Ammon's horn (tissue), 1 donor: ENCODE measurements around the gene CDKN2B.
"Not testable (repeated sequence)": the region's sequence is repeated elsewhere in the genome, so short reads cannot be mapped to it uniquely, and the experiment has no call there.

Experiments
- DNase-seq: peaks from one replicate; pipeline ENCODE4 v3.0.0-alpha.2; 2016; ENCODE audit warnings: low spot score

Gene CDKN2B

GRCh38 chr9:22008717-22009505 lies at the start of gene CDKN2B:
CDKN2B (minus strand) TSS chr9:22009305; CDS start chr9:22008953, 352 bp downstream.
- peak; percentile 95 for DNase-seq

- not testable (repeated sequence) for DNase-seq
These were observed 48.9 kb upstream of the CDKN2B start for GRCh38 chr9:22057972-22058371.

GRCh38 chr9:22056402-22056801 lies 47.3 kb upstream of the CDKN2B start:
- DNase-seq, result no peak

- DNase-seq, result no peak
These were observed 46.0 kb upstream of the CDKN2B start for GRCh38 chr9:22055090-22055489.

GRCh38 chr9:22054529-22054928 lies 45.4 kb upstream of the CDKN2B start:
- DNase-seq, result no peak

GRCh38 chr9:22054076-22054475 lies 45.0 kb upstream of the CDKN2B start:
- no peak for DNase-seq

- DNase-seq, result no peak
These were observed 44.1 kb upstream of the CDKN2B start for GRCh38 chr9:22053178-22053577.

- DNase-seq, result peak; percentile 58
These were observed 43.4 kb upstream of the CDKN2B start for GRCh38 chr9:22052376-22052945.

GRCh38 chr9:22050924-22051323 lies 41.8 kb upstream of the CDKN2B start:
- DNase-seq, result no peak

GRCh38 chr9:22049411-22049810 lies 40.3 kb upstream of the CDKN2B start:
- DNase-seq, result no peak

GRCh38 chr9:22047596-22047995 lies 38.5 kb upstream of the CDKN2B start:
- no peak for DNase-seq

- DNase-seq, result no peak
These were observed 37.3 kb upstream of the CDKN2B start for GRCh38 chr9:22046243-22046885.

GRCh38 chr9:22045423-22045822 lies 36.3 kb upstream of the CDKN2B start:
- DNase-seq, result no peak

- no peak for DNase-seq
These were observed 35.5 kb upstream of the CDKN2B start for GRCh38 chr9:22044583-22044982.

GRCh38 chr9:22043928-22044327 lies 34.8 kb upstream of the CDKN2B start:
- DNase-seq, result no peak

GRCh38 chr9:22041775-22042174 lies 32.7 kb upstream of the CDKN2B start:
- no peak for DNase-seq

- no peak for DNase-seq
These were observed 32.2 kb upstream of the CDKN2B start for GRCh38 chr9:22041344-22041743.

- no peak for DNase-seq
These were observed 31.7 kb upstream of the CDKN2B start for GRCh38 chr9:22040760-22041159.

- DNase-seq, result no peak
These were observed 30.2 kb upstream of the CDKN2B start for GRCh38 chr9:22039258-22039657.

GRCh38 chr9:22037954-22038690 lies 29.0 kb upstream of the CDKN2B start:
- no peak for DNase-seq

GRCh38 chr9:22036866-22037626 lies 27.9 kb upstream of the CDKN2B start:
- no peak for DNase-seq

- no peak for DNase-seq
These were observed 26.5 kb upstream of the CDKN2B start for GRCh38 chr9:22035591-22036011.
